GM06990 (cell line): Measurements from ENCODE around the gene TRIM44.

Experiments used
- DNase-seq: peaks from one replicate; pipeline ENCODE4 v3.0.0-alpha.2; 2011; ENCODE audit not compliant: insufficient read length; ENCODE audit errors: extremely low read depth
- H3K27me3 ChIP-seq: replicated peaks from 2 replicates; pipeline ENCODE4 v1.6.0; 2011; ENCODE audit warnings: low read length; ENCODE audit not compliant: control insufficient read depth, insufficient read depth
- H3K36me3 ChIP-seq: 2 replicates; pipeline ENCODE4 v1.5.1; 2011; ENCODE audit warnings: low read length; ENCODE audit not compliant: control insufficient read depth, insufficient read depth
- H3K4me3 ChIP-seq: replicated peaks from 2 replicates; pipeline ENCODE4 v1.5.1; 2011; ENCODE audit warnings: low read depth, mild to moderate bottlenecking, control low read depth, low read length
- CTCF ChIP-seq: IDR thresholded peaks from 2 replicates; pipeline ENCODE4 v1.5.1; 2011; ENCODE audit warnings: low read length, control low read depth, mild to moderate bottlenecking, inconsistent platforms; ENCODE audit not compliant: insufficient read depth, poor library complexity, severe bottlenecking

TRIM44 gene

GRCh38 chr11:35848616-35849015 is 186.0 kb downstream of the TRIM44 start:
- TF ChIP-seq CTCF = no peak

GRCh38 chr11:35850191-35850590 is 187.6 kb downstream of the TRIM44 start:
- DNase-seq = no peak
- H3K36me3 ChIP-seq = no peaks in the 10 kb centered on the region
- no peak for TF ChIP-seq CTCF
- no peaks in the 10 kb centered on the region; the same call in 1 of the 2 replicates for H3K27me3 ChIP-seq
- H3K4me3 ChIP-seq = no peak overlapping the region

More at GRCh38 chr11:35848616-35849015, 186.0 kb downstream of the TRIM44 start:
- no peak overlapping the region for H3K4me3 ChIP-seq
- H3K27me3 ChIP-seq = no peaks in the 10 kb centered on the region; the same call in 1 of the 2 replicates
- H3K36me3 ChIP-seq = no peaks in the 10 kb centered on the region
- DNase-seq = no peak

GRCh38 chr11:35851342-35851741 is 188.8 kb downstream of the TRIM44 start:
- no peak overlapping the region for H3K4me3 ChIP-seq
- TF ChIP-seq CTCF = no peak
- no peak for DNase-seq
- no peaks in the 10 kb centered on the region; the same call in 1 of the 2 replicates for H3K27me3 ChIP-seq
- H3K36me3 ChIP-seq = no peaks in the 10 kb centered on the region

- TF ChIP-seq CTCF = no peak
- DNase-seq = no peak
- Histone ChIP-seq H3K27me3 (no peaks in the 10 kb centered on the region; the same call in 1 of the 2 replicates), H3K36me3 (no peaks in the 10 kb centered on the region), H3K4me3 (no peak overlapping the region)
These were observed 189.5 kb downstream of the TRIM44 start for GRCh38 chr11:35852056-35852455.

GRCh38 chr11:35853971-35854370 is 191.4 kb downstream of the TRIM44 start:
- no peaks in the 10 kb centered on the region; the same call in 1 of the 2 replicates for H3K27me3 ChIP-seq
- H3K36me3 ChIP-seq = no peaks in the 10 kb centered on the region

More at GRCh38 chr11:35853971-35854370, 191.4 kb downstream of the TRIM44 start:
- H3K4me3 ChIP-seq = no peak overlapping the region
- no peak for DNase-seq
- TF ChIP-seq CTCF = no peak
